Central memory CD4-positive, alpha-beta T cell (primary cell): ENCODE data around the gene KIAA1755.

Experiments
- DNase-seq: peaks from one replicate; pipeline ENCODE4 v3.0.0; 2022

Gene KIAA1755

GRCh38 chr20:38238829-38239228, 21.7 kb downstream of the KIAA1755 start:
- no peak for DNase-seq

- DNase-seq = no peak
Observed at GRCh38 chr20:38237381-38237780, 23.2 kb downstream of the KIAA1755 start.

GRCh38 chr20:38231531-38232121, 28.9 kb downstream of the KIAA1755 start:
- no peak for DNase-seq

GRCh38 chr20:38230957-38231526, 29.5 kb downstream of the KIAA1755 start:
- no peak for DNase-seq

GRCh38 chr20:38230253-38230551, 30.3 kb downstream of the KIAA1755 start:
- no peak for DNase-seq

- DNase-seq = no peak
Observed at GRCh38 chr20:38229376-38230252, 30.9 kb downstream of the KIAA1755 start.

- DNase-seq = no peak
Observed at GRCh38 chr20:38228436-38228835, 32.1 kb downstream of the KIAA1755 start.

- no peak for DNase-seq
Observed at GRCh38 chr20:38227420-38228360, 32.8 kb downstream of the KIAA1755 start.

- no peak for DNase-seq
Observed at GRCh38 chr20:38226553-38226952, 34.0 kb downstream of the KIAA1755 start.

- no peak for DNase-seq
Observed at GRCh38 chr20:38225900-38226263, 34.7 kb downstream of the KIAA1755 start.

- DNase-seq = no peak
Observed at GRCh38 chr20:38225240-38225899, 35.2 kb downstream of the KIAA1755 start.

GRCh38 chr20:38224531-38224930, 36.0 kb downstream of the KIAA1755 start:
- no peak for DNase-seq

GRCh38 chr20:38223743-38224100, 36.8 kb downstream of the KIAA1755 start:
- DNase-seq = no peak

- DNase-seq = no peak
Observed at GRCh38 chr20:38222923-38223742, 37.4 kb downstream of the KIAA1755 start.

GRCh38 chr20:38222231-38222922, 38.2 kb downstream of the KIAA1755 start:
- peak; percentile 17 for DNase-seq

- peak; percentile 37 for DNase-seq
Observed at GRCh38 chr20:38221119-38221589, 39.4 kb downstream of the KIAA1755 start.

- DNase-seq = no peak
Observed at GRCh38 chr20:38220587-38221118, 39.9 kb downstream of the KIAA1755 start.

GRCh38 chr20:38219006-38219950, 41.3 kb downstream of the KIAA1755 start:
- DNase-seq = no peak

GRCh38 chr20:38218566-38218885, 42.0 kb downstream of the KIAA1755 start:
- DNase-seq = no peak
